Nephron (organoid): ENCODE measurements around the gene AAK1.

Experiments
- H3K27ac Mint-ChIP-seq, 3 experiments: 2 replicates each; pipeline ENCODE4 v1.8.0; 2020; ENCODE audit warnings: mixed read lengths in 3 of 3, mild to moderate bottlenecking in 2 of 3, moderate library complexity in 1 of 3
- H3K27me3 Mint-ChIP-seq: 2 replicates; pipeline ENCODE4 v1.8.0; 2021; ENCODE audit warnings: low read depth, mild to moderate bottlenecking, moderate library complexity, mixed read lengths
- H3K36me3 Mint-ChIP-seq: 2 replicates; pipeline ENCODE4 v1.8.0; 2020; ENCODE audit warnings: low read depth, mixed read lengths
- H3K4me1 Mint-ChIP-seq: 2 replicates; pipeline ENCODE4 v1.8.0; 2020; ENCODE audit warnings: mixed read lengths
- H3K4me3 Mint-ChIP-seq, 3 experiments: 2 replicates each; pipeline ENCODE4 v1.8.0; 2020; ENCODE audit warnings: mild to moderate bottlenecking in 3 of 3, mixed read lengths in 3 of 3, moderate library complexity in 2 of 3
- H3K9me3 Mint-ChIP-seq: 2 replicates; pipeline ENCODE4 v1.8.0; 2020; ENCODE audit warnings: mixed read lengths
- TF ChIP-seq, protein P1 (sequence below), 3 experiments: fragments of 200-600 bp; sonication (generic); IDR thresholded peaks; one replicate each; pipeline ENCODE4 v1.5.0; 2021; ENCODE audit warnings: antibody characterized with exemption in 3 of 3; ENCODE audit not compliant: unreplicated experiment in 3 of 3

AAK1 gene

DNA sequence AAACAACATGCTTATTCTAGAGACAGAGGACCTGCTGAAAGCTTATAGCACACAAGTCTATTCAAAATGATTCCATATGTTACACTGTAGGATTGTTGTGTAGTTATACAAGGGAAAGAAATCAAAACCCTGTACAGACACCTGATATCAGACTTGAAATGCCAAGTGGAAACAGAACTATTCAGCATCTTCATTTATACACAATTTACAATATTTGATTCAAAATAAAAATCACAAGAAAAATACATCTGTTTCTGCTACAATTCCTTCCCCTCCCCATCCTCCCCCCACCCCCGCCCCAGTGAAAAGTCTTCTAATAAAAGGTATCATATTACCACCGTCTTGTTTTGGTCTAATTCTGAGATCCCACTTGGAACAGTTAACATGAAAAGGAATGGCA lies 168.9 kb downstream of the AAK1 start:
- Mint-ChIP-seq H3K36me3 (peaks cover 34% of the 10 kb centered on the region), H3K27ac (no peak overlapping the region), H3K9me3 (no peaks in the 10 kb centered on the region), H3K4me1 (peaks cover 10% of the 10 kb centered on the region), H3K27me3 (no peaks in the 10 kb centered on the region), H3K4me3 (no peak overlapping the region)
- TF ChIP-seq, protein P1, sequence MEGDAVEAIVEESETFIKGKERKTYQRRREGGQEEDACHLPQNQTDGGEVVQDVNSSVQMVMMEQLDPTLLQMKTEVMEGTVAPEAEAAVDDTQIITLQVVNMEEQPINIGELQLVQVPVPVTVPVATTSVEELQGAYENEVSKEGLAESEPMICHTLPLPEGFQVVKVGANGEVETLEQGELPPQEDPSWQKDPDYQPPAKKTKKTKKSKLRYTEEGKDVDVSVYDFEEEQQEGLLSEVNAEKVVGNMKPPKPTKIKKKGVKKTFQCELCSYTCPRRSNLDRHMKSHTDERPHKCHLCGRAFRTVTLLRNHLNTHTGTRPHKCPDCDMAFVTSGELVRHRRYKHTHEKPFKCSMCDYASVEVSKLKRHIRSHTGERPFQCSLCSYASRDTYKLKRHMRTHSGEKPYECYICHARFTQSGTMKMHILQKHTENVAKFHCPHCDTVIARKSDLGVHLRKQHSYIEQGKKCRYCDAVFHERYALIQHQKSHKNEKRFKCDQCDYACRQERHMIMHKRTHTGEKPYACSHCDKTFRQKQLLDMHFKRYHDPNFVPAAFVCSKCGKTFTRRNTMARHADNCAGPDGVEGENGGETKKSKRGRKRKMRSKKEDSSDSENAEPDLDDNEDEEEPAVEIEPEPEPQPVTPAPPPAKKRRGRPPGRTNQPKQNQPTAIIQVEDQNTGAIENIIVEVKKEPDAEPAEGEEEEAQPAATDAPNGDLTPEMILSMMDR (IDR thresholded peaks at IDR 0.05; ENCODE audit: unreplicated experiment in 3 of 3) = no peak

DNA sequence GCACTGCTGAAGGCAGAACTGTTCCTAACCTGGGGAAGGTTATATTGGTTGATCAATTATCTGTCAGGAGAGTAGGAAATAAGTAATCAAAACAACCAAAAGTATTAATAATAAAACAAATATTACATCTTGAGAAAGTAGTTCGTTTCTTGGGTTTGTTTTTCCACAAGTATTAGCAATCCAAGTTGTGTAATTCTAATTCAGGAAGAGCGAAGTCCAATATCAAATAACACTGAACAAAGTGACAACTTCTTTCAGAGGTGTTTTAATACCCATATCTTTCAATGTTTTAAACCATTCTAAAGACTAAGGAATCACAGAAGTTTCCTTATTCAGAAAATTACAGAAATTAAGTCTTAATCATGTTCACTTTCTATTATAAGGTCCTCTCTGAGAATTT lies 171.7 kb downstream of the AAK1 start:
- peaks cover 19% of the 10 kb centered on the region for H3K36me3 Mint-ChIP-seq
- no peaks in the 10 kb centered on the region for H3K27me3 Mint-ChIP-seq
- TF ChIP-seq, protein P1 (IDR thresholded peaks at IDR 0.05; ENCODE audit: unreplicated experiment in 3 of 3) = no peak
- no peaks in the 10 kb centered on the region for H3K9me3 Mint-ChIP-seq
- H3K4me3 Mint-ChIP-seq = no peak overlapping the region
- H3K27ac Mint-ChIP-seq = no peak overlapping the region
- peaks cover 10% of the 10 kb centered on the region for H3K4me1 Mint-ChIP-seq

DNA sequence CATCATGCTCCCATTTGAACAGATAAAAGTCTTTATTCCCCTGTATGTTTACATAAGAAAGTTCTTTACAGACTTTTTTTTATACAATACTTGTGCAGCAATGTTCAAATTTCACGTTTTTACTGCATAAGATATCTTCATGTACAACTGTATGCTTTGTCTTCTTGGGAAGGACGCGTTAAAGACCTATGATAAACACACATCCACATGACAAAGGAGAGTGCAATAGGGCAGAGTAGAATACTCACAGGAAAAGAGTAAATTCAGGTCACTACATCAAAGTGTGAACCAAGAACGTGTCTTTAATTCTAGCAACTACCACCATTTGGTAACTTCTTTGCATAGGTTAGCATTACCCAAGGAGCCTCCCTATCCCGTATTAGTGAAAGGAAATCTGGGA lies 172.6 kb downstream of the AAK1 start:
- Mint-ChIP-seq H3K27ac (no peak overlapping the region), H3K36me3 (peaks cover 28% of the 10 kb centered on the region), H3K4me3 (no peak overlapping the region), H3K27me3 (no peaks in the 10 kb centered on the region), H3K4me1 (peaks cover 10% of the 10 kb centered on the region), H3K9me3 (no peaks in the 10 kb centered on the region)
- TF ChIP-seq, protein P1 (IDR thresholded peaks at IDR 0.05; ENCODE audit: unreplicated experiment in 3 of 3) = no peak

DNA sequence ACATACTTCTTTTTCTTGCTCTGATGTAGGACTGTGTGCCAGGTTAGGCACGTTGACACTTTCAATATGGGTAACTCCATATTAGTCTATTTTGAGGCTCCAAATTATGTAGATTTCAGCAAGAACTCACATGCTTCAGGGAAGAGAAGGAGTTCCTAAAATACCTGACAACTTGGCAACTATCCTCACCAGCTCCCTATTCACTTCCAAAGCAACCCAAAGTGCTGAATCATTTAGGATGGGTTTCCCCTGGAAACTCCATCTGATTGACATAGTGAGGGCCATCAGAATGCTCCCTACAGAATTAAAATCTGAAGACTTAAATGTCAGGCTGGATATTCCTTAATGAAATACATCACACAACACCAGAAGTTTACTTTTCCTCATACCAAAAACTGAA lies 173.8 kb downstream of the AAK1 start:
- H3K36me3 Mint-ChIP-seq = peaks cover 29% of the 10 kb centered on the region
- H3K27me3 Mint-ChIP-seq = no peaks in the 10 kb centered on the region
- peaks cover 3% of the 10 kb centered on the region for H3K4me1 Mint-ChIP-seq
- no peaks in the 10 kb centered on the region for H3K9me3 Mint-ChIP-seq
- no peak overlapping the region for H3K27ac Mint-ChIP-seq
- no peak overlapping the region for H3K4me3 Mint-ChIP-seq
- TF ChIP-seq, protein P1 (IDR thresholded peaks at IDR 0.05; ENCODE audit: unreplicated experiment in 3 of 3) = no peak

DNA sequence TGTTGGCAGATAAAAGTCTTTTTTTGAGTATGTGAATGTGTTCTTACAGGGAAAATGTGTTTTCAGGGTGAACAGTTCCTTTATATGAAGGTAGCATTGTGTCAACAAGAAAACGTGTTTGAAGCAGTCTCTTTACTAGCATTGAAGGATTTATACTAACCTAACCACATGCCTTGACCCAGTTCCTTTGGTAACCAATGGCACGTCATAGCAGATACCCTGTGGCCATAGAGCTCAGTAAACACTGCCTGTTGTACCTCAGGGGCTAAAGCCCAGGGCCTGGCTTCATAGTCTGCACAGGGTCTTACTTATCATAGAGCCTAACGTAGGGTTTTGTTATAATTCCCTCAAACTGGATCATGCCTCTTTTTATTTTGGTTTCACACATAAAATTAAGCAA lies 174.2 kb downstream of the AAK1 start:
- TF ChIP-seq, protein P1 (IDR thresholded peaks at IDR 0.05; ENCODE audit: unreplicated experiment in 3 of 3) = no peak
- peaks cover 3% of the 10 kb centered on the region for H3K4me1 Mint-ChIP-seq

DNA sequence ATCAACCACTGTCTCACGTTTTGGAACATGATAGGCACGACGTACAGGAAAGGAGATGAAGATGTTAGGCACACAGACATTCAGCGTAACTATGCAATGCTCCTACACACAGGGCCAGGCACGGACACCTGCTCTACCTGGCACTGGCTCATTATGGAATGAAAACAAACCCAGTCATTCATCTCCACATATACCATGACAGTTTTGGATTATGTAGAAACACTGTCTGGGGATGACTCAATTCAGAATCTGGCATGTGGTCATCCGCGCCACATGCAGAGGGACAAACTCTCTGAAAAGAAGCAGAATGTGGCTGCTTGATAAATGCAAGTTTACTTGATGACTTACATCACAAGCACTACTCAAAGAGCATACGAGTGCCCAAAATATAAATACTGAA lies 176.8 kb downstream of the AAK1 start:
- TF ChIP-seq, protein P1 (IDR thresholded peaks at IDR 0.05; ENCODE audit: unreplicated experiment in 3 of 3) = no peak
- no peaks in the 10 kb centered on the region for H3K4me1 Mint-ChIP-seq
- no peak overlapping the region for H3K4me3 Mint-ChIP-seq
- peaks cover 35% of the 10 kb centered on the region for H3K36me3 Mint-ChIP-seq
- no peaks in the 10 kb centered on the region for H3K27me3 Mint-ChIP-seq
- H3K9me3 Mint-ChIP-seq = no peaks in the 10 kb centered on the region
- H3K27ac Mint-ChIP-seq = no peak overlapping the region

More for the DNA sequence above, 174.2 kb downstream of the AAK1 start:
- no peaks in the 10 kb centered on the region for H3K27me3 Mint-ChIP-seq
- no peak overlapping the region for H3K27ac Mint-ChIP-seq
- H3K36me3 Mint-ChIP-seq = peaks cover 31% of the 10 kb centered on the region
- H3K9me3 Mint-ChIP-seq = no peaks in the 10 kb centered on the region
- no peak overlapping the region for H3K4me3 Mint-ChIP-seq
